ENCODE data around the gene TOLLIP. TPM values are rescaled to one million over a fixed set of nuclear protein-coding genes. Genes with fewer than 3 reads are reported as not detected.

The TOLLIP gene
- total and polyA plus RNA-seq, 2 of the 8 experiments (the other 6 are each of a cell fraction or from before 2014, with no cell fraction given): 23.7 to 34.7 TPM

- Histone ChIP-seq H3K36me3 (ENCODE audit: control insufficient read depth in 2 of 4, insufficient read depth in 4 of 4, low read length in 3 of 4) (peaks cover 3 to 29% (median 15%) of the 10 kb centered on the region in 4 experiments; a peak in 7 of 8 replicates), H2AK5ac (ENCODE audit: low read depth, low read length) (no peak overlapping the region), H4K91ac (replicated peaks; ENCODE audit: insufficient read length, low read length) (no peak overlapping the region), H3K79me2 (ENCODE audit: control insufficient read depth in 1 of 2, insufficient read depth in 2 of 2, low read length in 2 of 2) (no peaks in the 10 kb centered on the region), H3K9me3 (ENCODE audit: insufficient read depth in 2 of 2, low read depth in 1 of 2, low read length in 1 of 2) (no peaks in the 10 kb centered on the region; a peak in 1 of 4 replicates), H2BK12ac (ENCODE audit: low read depth, low read length) (no peak overlapping the region), H3K23me2 (ENCODE audit: low read depth, low read length) (no peaks in the 10 kb centered on the region), H4K20me1 (replicated peaks in 1 of 2; ENCODE audit: control insufficient read depth in 1 of 2, insufficient read depth in 2 of 2, low read length in 2 of 2) (peaks cover 3 to 7% of the 10 kb centered on the region in 2 experiments), H3K9ac (replicated peaks in 1 of 4; ENCODE audit: extremely low read depth in 1 of 4, low read depth in 3 of 4, low read length in 3 of 4) (no peak overlapping the region), H3K4me1 (replicated peaks in 1 of 4; ENCODE audit: control insufficient read depth in 3 of 4, insufficient read depth in 4 of 4, low read length in 3 of 4) (no peaks in the 10 kb centered on the region; a peak in 1 of 7 replicates), H3K23ac (ENCODE audit: insufficient read length) (no peak overlapping the region), H3K14ac (ENCODE audit: insufficient read length) (no peak overlapping the region), H3K79me1 (ENCODE audit: low read depth, low read length) (no peaks in the 10 kb centered on the region; the same call in 1 of the 2 replicates), H3K56ac (replicated peaks; ENCODE audit: insufficient read length, low read depth, low read length) (no peak overlapping the region), H2BK20ac (ENCODE audit: low read length) (no peak overlapping the region), H2BK5ac (ENCODE audit: low read depth, low read length) (no peak overlapping the region), H3K4ac (replicated peaks; ENCODE audit: insufficient read length, low read depth, low read length) (no peak overlapping the region), H3K4me3 (ENCODE audit: extremely low read depth in 1 of 4, insufficient read depth in 2 of 4, low read depth in 3 of 4, low read length in 4 of 4) (no peak overlapping the region), H3K27me3 (replicated peaks in 1 of 4; ENCODE audit: control insufficient read depth in 3 of 4, extremely low read depth in 1 of 4, insufficient read depth in 3 of 4, low read length in 3 of 4) (no peaks in the 10 kb centered on the region), H2BK120ac (replicated peaks; ENCODE audit: low read depth, low read length) (no peak overlapping the region), H3K18ac (ENCODE audit: extremely low read depth, low read length) (no peak overlapping the region), H2BK15ac (ENCODE audit: low read length) (no peak overlapping the region), H3K27ac (ENCODE audit: low read depth, low read length) (no peak overlapping the region), H4K5ac (ENCODE audit: insufficient read length, low read depth, low read length) (no peak overlapping the region), H2AFZ (ENCODE audit: low read length) (no peak overlapping the region), H4K8ac (ENCODE audit: extremely low read depth, insufficient read depth, low read length) (no peak overlapping the region), H3K4me2 (ENCODE audit: insufficient read depth in 1 of 2, low read depth in 2 of 2, low read length in 2 of 2) (no peak overlapping the region)
- DNase-seq (ENCODE audit: low read depth in 1 of 2, low spot score in 2 of 2) (no peak), FAIRE-seq (no peak)
- ChIA-PET POLR2A (ENCODE audit: partially characterized antibody) (no interaction called here), CTCF (ENCODE audit: partially characterized antibody) (no interaction called here)
- WGBS, 2 experiments (ENCODE audit: extremely low coverage in 1 of 2, insufficient coverage in 1 of 2, insufficient read length in 1 of 2, insufficient replicate concordance in 2 of 2, low coverage in 1 of 2, low lambda C conversion rate in 2 of 2, missing lambda C conversion rate in 1 of 2): 96% methylated on average over 23 of the region's 23 CpGs; no CpG with 5 or more reads in 1 of the 2 experiments
- no peak for TF ChIP-seq YY1 (IDR thresholded peaks at IDR 0.05; ENCODE audit: low read depth, low read length)
- no peak for TF ChIP-seq POLR2A (IDR thresholded peaks at IDR 0.05; ENCODE audit: control extremely low read depth in 1 of 2, low read depth in 2 of 2, low read length in 2 of 2)
- TF ChIP-seq ZNF274 (IDR thresholded peaks at IDR 0.05; ENCODE audit: borderline replicate concordance, extremely low read depth, low read length): no peak
Measured at GRCh38 chr11:1285316-1285744, 24.1 kb downstream of the TOLLIP start.
